GM18498 (cell line): Measurements from ENCODE around the gene NPSR1.
"Not testable (repeated sequence)": the region's sequence is repeated elsewhere in the genome, so short reads cannot be mapped to it uniquely, and the experiment has no call there.

Source experiments
- ATAC-seq: cut with Tn5 transposase; IDR thresholded peaks from one replicate; pipeline ENCODE4 v1.9.1; 2021; ENCODE audit warnings: mild to moderate bottlenecking, moderate library complexity; ENCODE audit not compliant: unreplicated experiment

The NPSR1 gene, protein sequence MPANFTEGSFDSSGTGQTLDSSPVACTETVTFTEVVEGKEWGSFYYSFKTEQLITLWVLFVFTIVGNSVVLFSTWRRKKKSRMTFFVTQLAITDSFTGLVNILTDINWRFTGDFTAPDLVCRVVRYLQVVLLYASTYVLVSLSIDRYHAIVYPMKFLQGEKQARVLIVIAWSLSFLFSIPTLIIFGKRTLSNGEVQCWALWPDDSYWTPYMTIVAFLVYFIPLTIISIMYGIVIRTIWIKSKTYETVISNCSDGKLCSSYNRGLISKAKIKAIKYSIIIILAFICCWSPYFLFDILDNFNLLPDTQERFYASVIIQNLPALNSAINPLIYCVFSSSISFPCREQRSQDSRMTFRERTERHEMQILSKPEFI

DNA sequence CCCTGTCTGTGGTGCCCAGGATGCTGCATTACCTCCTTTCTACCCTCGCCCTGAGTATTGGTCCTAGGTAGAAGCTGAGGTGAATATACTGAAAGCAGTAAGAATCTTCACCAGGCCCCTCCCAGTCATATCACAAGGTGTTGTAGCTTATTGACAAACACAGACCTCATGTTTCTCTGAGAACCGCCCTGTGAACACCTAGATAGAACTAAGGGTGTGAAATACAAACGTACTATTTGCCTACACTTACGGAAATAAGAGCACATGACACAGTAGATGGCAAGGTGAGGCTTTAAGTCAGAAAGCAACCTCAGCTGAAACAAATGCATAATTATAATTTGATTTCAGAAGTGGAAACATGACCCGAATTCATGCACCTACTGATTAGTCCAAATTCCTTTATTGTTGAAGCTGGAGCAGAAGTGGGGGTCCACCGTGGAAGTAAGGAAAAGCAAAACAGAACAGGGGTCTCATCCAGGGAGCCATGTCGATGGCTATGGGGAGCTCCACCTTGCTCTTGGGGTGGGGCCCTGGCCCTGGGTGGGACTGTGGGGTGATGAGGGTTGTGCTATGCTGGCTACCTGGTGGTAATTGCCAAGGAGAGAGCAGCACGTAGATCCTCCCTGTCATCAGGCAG is at the start of gene NPSR1:
Gene NPSR1 (plus strand): TSS at position 587 of the 637 bp plus-strand sequence. CDS start 195 bp downstream, outside the sequence.
- no peak for ATAC-seq

DNA sequence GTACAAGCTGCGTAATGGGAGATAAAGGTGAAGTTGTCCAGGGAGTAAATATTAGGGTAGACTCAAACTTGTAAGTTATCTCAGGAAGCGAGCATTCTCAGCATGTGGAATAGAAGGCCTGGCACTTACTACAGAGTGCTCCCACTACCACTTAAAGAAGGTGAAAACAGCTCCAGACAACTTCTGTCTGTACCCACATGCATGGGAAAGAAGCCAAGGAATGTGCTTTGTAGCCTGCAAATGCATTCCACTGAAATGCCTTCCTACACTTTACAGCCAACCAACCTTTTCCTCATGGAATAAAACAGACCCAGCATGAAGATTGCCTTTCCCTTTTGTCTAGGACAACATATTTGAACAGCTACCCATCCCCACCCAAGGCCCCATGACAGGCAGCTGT is 45.4 kb upstream of the NPSR1 start:
- ATAC-seq = no peak

DNA sequence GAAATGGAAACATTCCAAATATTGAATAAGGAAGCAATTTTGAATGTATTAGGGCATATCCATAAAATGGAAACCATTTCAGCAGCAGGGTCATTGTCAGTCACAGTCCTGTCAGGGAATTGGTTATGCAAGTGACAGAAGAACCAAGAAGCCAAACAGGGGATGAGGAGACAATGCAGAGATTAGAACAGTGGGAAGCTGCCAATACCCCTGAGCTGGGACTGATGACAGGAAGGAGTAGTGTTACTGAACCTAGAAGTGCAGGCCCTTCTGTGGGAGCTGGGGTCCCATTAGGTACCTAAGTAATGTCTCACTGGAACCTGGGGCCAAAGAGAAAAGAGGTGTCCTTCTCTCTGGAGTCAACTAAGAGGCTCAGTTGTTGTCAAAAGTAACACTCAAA is 37.6 kb upstream of the NPSR1 start:
- no peak for ATAC-seq

DNA sequence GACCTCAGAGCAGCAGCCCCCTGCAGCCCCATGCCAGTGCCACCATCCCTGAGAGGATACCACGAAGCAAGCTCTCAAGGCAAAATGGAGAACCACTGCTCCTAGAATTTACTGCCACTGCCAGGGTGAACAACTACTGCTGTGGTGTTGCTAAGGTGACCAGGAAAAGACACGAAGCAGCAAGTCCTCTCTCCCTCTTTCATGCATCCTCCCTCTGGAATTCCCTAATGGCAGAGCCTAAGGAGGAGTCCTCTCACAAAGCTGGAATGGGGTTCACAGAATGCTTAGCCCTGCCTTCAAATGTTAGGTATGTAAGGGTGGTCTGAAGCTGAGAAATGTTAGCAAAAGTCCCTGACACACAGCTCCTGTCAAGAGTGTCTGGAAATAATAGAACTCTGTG is 35.8 kb upstream of the NPSR1 start:
- ATAC-seq = no peak

DNA sequence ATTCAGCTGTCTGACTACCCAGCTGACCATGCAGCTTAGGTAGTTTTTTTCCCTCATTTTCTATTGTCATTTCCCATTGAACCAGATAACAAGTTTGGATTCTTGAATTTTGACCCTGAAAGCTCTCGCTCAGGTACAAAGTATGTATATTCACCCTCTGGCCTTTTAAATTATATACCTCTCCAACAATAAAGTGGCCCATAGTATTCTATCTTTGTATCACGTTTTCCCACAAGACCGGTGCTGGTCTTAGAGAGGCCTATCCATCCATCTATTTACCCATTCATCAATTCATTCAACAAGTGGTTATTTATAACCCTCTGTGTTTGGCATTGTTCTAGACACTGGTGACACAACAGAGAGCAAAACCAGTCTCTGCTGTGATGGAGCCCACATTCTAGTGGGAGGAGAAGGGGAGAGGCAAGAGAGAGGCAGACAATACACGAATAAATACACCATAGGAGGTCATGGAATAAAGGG is 35.2 kb upstream of the NPSR1 start:
- ATAC-seq = no peak

DNA sequence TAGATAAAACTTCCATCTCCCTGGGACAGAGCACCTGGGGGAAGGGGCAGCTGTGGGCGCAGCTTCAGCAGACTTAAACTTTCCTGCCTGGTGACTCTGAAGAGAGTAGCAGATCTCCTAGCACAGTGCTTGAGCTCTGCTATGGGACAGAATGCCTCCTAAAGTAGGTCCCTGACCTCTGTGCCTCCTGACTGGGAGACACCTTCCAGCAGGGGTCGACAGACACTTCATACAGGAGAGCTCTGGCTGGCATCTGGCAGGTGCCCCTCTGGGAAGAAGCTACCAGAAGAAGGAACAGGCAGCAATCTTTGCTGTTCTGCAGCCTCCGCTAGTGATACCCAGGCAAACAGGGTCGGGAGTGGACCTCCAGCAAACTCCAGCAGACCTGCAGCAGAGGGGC is 29.4 kb upstream of the NPSR1 start:
- not testable (repeated sequence) for ATAC-seq

DNA sequence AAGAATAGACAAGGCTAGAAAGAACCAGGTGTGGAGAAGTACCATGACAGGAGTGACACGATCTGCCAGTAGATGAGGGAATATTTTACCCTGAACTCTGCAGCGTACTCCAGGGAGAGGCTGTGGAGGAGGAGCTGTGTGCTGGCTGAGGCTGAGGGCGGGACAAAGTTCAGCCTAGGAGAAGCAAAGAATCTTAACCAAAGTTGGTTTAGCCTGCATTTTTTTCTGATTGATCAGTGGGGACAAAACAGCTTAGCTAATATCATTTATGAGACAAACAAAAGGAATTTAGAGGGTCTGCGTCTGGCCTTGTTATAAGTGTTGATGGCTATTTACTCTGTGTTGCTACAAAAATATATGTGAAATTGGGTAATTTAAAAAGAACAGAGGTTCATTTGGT is 5.2 kb upstream of the NPSR1 start:
- ATAC-seq = no peak

DNA sequence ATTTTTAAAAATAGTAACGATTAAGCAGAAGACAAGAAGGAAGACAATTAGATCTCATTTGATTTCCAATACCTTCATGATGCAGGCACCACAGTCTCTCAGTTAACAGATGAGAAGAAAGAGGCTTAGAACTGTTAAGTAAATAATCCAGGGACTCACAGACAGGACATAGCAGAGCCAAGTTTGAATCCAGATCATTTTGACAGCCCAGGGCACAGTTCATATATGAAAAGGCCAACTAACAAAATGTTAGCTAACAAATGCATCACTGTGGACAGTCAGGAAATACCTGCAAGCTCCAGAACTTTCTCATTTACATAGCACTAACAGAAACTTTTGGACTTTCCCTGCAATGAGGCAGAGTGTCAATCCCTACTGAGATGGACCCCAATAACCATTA is 4.2 kb upstream of the NPSR1 start:
- no peak for ATAC-seq

DNA sequence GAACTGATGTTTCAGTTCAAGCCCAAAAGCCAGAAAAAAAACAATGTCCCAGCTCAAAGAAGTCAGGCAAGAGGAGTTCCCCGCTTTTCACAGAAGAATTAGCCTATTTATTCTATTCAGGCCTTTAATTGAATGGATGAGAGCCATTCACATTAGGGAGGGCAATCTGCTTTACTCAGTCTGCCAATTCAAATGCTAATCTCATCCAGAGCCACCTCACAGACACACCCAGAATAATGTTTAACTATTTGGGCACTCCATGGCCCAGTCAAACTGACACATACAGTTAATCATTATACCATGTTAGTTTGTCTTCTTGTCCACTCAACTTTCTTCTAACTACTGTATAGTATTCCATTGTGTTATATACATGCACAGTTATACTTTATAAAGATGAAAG is 2.6 kb upstream of the NPSR1 start:
- ATAC-seq = no peak

DNA sequence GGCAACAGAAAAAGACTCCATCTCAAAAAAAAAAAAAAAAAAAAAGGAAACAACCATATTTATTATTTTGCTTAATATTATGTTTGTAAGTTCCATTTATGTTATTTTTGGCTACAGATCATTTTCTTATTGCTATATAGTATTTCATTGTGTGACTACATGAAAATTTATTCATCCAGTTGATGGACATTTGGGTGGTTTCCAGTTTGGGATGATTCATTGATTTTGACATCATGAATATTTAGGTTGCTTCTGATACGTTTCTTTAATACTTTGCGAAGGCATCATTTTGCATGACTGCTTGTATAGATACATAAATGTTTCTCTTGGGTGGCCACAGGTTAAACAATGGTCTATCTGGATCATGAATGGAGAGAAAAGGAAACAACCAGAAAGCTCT is 2.0 kb upstream of the NPSR1 start:
- ATAC-seq = no peak

DNA sequence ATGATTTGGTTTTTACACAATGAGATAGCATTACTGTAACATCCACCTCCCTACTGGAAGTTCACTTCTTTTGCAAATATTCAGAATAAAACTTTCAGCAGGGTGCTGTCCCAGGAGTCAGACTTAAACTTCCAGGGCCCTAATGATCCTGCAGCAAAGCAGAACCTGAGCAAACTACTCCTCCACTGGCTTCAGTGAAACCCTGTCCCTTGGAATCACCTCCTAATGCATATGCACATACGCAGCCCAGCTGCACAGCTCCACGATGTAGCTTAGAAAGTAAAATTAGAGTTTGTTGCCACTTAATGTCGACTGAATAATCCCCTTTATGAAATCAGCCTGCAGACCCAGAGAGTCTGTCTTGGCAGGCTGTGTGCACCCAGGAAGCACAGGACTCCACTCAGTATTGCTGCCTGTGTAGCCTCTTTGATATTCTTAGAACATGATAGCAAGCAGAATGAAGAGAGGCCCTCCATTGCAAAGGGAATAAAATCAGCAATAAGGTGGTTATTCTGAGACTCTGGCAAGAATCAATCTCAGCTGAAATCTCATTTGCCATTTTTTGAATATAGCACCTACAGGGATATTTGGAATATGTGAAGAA is 1.6 kb downstream of the NPSR1 start:
- no peak for ATAC-seq

DNA sequence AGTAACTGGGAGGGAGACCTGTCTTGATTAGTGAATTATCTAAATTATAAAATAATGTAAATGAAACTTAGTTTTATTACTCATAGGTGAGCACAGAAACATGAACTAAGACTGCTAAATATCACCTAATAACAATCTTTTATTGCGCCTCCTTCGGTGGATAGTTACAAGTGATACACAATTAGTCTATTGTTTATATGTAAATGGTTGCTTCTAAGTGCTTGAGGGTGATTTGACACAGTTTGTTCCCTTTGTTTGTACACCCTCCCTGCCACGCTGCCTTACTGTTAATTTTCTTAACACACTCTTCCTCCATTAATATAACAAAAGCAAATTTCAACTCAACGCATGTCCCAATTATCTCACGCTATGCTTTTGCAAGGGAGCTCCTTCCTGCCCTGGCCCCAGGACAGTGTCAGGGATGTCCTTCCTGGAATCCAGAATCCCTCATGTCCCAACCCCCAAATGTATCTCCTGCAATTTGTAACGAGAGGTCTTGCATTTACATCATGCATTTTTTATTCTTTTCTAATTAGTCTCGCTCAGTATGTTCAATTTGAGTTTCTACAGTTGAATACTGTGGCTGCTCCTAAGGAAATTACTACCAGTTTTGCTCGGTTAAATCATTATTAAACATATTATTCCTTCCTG is 4.2 kb downstream of the NPSR1 start:
- no peak for ATAC-seq

DNA sequence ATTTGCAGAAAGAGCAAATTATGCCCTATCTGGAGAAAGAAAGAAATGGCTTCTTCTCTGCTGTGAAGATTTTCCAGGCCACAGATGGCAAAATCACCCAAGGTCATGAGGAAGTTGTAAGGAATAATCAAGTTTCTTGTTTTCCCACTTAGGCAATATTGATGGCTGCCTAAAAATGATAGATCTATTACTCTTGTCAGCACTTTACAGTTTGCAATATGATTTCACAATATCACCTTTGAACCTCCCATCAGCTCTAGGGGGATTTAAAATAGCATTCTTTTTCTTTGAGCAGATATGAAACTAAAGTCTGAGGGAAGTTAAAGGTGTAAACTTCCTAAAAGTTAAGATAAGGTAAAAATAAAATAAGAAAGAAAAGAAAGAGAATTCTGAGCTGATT is 6.7 kb downstream of the NPSR1 start:
- no peak for ATAC-seq

DNA sequence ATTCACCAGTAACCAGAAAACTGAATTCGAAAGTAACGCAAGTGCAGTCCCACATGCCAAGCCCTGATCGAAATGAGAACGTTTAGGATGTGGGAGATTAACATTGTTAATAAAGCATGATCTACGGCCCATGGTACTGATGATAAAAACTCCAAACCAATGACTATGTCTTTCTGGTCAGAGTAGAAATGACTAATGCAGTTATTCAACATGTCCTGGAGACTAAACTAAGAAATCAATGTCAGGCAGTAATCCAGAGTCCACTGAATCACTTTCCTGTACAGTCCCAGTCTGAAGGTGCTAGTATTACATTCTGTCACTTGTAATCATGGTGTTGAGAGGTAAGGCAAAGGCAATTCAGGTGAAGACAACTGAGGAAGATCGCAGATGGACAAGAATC is 14.4 kb downstream of the NPSR1 start:
- no peak for ATAC-seq

DNA sequence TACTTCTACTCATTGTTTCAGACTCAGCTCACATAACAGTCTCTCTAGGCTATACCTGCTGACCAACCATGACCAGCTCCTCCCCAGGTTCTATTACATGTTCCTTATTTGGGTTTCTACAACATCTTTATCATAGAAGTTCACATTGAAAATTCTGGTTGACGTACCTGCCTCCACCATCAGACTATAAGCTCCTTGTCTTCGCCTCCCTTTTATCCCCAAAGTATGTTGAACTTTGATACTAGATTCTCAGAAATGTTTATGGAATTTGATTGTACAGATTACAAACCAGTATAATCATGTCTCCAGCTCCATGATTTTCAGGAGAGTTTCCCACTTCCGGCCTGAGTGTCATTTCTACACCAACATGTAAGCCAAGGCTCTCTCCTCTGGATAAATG is 15.0 kb downstream of the NPSR1 start:
- ATAC-seq = no peak

DNA sequence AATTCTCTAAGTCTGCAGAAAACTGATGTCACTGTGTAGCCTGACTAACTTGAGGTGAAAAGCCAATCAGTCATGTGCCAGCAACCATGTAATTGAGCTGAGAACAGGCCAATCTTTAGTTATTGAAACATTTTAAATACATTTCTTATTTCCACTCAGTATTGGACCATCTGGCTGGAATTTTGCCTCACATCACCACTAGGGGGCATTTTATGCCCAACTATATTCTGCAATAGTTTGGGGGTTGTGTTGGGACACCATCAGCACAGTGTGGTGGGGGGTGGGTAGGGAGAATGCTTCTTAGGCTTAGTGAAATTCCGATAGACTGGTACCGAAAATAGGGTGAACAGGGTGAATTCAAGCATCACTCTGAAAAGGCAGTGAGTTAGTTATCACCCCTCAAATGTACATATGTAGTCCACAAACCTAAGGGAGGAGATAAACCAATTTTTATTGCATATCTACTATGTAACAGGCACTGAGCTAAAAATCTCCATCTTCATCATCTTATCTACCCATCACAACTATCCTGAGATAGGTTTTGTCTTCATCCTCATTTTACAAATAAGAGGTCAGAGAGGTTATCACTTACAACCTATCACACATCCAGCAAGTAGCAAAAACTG is 17.8 kb downstream of the NPSR1 start:
- ATAC-seq = no peak

DNA sequence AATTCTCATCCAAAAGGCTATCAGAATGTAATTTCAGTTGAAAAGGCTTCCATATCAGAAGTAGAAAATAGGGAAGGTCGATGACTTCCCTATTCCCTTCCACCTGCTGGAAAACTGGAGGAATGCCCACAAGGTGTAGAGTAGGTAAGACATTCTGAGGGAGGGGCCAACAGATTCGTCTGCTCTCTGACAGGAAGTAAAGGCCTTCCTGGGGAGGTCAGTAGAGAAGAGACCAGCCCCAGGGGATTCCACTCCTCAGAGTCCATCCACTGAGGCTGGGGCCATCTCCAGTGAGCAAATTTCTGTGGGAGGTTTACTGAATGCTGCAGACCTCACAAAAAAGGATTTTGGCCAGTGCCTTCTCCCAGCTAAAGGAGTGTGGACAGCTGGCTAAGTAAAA is 19.5 kb downstream of the NPSR1 start:
- ATAC-seq = no peak

DNA sequence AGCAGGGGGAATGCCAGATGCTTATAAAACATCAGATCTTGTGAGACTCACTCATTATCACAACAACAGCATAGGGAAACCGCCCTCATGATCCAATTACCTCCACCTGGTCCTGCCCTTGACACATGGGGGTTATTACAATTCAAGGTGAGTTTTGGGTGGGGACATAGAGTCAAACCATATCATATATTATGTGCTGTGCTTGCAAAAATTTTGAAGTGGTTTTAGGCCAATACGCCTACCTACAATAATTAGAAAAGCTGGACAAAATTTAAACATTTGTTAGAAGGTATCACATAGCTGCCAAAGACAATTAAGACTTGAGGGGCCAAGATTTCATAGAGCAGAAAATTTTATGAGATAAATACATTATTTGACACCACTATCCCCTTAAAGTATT is 29.5 kb downstream of the NPSR1 start:
- ATAC-seq = no peak

DNA sequence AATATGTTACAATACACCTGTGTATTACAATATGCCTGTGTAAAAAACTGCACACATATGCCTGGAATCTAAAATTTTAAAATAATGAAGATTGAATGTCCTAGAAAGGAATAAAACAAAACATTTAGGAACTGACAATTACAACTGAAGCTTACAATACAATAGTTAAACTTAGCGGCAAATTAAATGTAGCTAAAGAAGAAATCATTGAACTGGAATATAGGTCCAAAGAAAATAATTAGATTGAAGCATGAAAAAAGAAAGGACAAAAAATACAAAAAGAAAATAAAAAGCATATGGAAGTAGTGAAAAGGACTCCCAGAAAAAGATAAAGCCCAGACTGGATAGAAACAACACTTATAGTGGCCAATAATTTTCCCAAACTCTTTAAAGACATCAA is 38.4 kb downstream of the NPSR1 start:
- ATAC-seq = no peak

DNA sequence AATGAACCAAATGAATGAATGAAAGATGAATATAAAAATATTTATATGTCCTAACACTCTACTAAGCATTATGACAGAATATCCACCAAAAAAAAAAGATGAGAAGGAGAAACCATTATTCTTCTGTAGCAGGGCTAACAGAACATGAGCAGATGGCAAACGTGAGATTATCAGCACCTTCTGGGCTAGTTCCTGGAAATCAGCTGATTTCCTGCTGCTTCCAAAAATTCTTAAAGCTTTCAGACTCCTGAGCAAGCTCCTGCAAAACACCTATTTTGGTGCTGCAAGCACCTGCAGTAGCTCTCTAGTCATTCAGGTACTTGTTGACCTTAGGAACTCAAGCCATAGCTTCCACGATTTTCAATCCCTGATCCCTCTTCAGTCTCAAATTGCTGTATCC is 51.8 kb downstream of the NPSR1 start:
- ATAC-seq = no peak

DNA sequence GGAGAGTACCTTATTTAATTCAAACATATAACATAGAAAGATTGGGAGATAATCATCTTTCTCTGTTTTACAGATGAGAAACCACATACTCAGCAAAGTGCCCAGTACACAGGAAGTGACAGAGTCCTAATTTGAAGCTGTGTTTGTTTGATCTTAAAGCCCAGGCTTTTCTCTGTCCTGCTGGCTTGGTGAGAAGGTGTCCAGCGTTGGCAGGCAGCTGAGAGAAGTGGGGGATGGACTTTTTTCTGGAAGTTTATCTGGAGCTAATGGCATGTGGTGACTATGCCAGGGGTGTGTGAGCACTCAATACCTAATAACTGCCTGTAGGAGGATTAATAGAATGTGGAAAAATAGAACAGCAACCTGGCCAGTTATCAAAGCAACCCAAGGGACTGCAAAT is 60.8 kb downstream of the NPSR1 start:
- ATAC-seq = no peak
